DMS53 treated with DMSO at 0.1 percent for 48 hours (cell line): ENCODE measurements around the gene YPEL5.
"Not testable (repeated sequence)": the region's sequence is repeated elsewhere in the genome, so short reads cannot be mapped to it uniquely, and the experiment has no call there.

Experiments used
- DNase-seq: peaks from one replicate; lab custom pipeline; 2025; ENCODE audit not compliant: unreplicated experiment; lab: John Stamatoyannopoulos, UW

Gene YPEL5

GRCh38 chr2:30136764-30137444, 9.9 kb upstream of the YPEL5 start:
- no peak for DNase-seq

GRCh38 chr2:30139131-30139870, 7.5 kb upstream of the YPEL5 start:
- no peak for DNase-seq

GRCh38 chr2:30141136-30141535, 5.7 kb upstream of the YPEL5 start:
- no peak for DNase-seq

- DNase-seq, result no peak
Observed at GRCh38 chr2:30144260-30144659, 2.5 kb upstream of the YPEL5 start.

GRCh38 chr2:30144951-30145350, 1.9 kb upstream of the YPEL5 start:
- not testable (repeated sequence) for DNase-seq

- no peak for DNase-seq
Observed at GRCh38 chr2:30145826-30146336, 926 bp upstream of the YPEL5 start.

- DNase-seq, result no peak
Observed at GRCh38 chr2:30147196-30147714, 448 bp downstream of the YPEL5 start.

- DNase-seq, result peak; percentile 13
Observed at GRCh38 chr2:30147715-30148610, 1.2 kb downstream of the YPEL5 start.

- DNase-seq, result no peak
Observed at GRCh38 chr2:30148850-30149249, 2.0 kb downstream of the YPEL5 start.

- no peak for DNase-seq
Observed at GRCh38 chr2:30149513-30149912, 2.7 kb downstream of the YPEL5 start.

GRCh38 chr2:30149976-30150375, 3.2 kb downstream of the YPEL5 start:
- no peak for DNase-seq

GRCh38 chr2:30150786-30151185, 4.0 kb downstream of the YPEL5 start:
- no peak for DNase-seq

GRCh38 chr2:30152385-30152784, 5.6 kb downstream of the YPEL5 start:
- no peak for DNase-seq

GRCh38 chr2:30155202-30155601, 8.4 kb downstream of the YPEL5 start:
- DNase-seq, result no peak

GRCh38 chr2:30155889-30156658, 9.3 kb downstream of the YPEL5 start:
- DNase-seq, result no peak

- DNase-seq, result no peak
Observed at GRCh38 chr2:30157616-30158015, 10.8 kb downstream of the YPEL5 start.

GRCh38 chr2:30159766-30160165, 13.0 kb downstream of the YPEL5 start:
- DNase-seq, result no peak

GRCh38 chr2:30161929-30162706, 15.3 kb downstream of the YPEL5 start:
- no peak for DNase-seq

GRCh38 chr2:30162806-30163205, 16.0 kb downstream of the YPEL5 start:
- DNase-seq, result no peak
